ENCODE results near the gene SRSF9. TPM values are rescaled to one million over a fixed set of nuclear protein-coding genes. Genes with fewer than 3 reads are reported as not detected.

Gene SRSF9
- total RNA-seq, 4 donors from 2014 or later, result 64.5 to 107 (median 79.9) TPM

DNA sequence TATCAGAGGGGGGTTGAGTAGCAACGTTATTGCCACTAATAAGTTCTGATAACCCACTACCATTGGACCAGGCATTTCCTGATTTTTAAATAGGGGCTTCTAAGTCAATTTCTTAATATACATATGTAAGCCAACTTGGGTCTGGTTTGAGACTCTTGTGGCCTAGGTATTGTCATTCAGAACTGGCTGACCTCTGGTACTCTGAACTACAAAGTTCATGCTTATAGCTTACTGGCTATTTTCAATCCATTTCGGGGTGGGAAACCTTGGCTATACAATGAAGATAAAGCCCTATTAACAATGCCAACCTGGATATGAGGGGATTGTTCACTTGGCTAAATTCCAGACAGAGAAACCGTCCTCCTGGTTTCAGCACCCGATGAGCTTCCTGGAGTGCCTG, 35.0 kb upstream of the SRSF9 start:
- no peaks in the 10 kb centered on the region for H3K4me1 ChIP-seq
- no peak for DNase-seq
- no peak for TF ChIP-seq POLR2A (IDR thresholded peaks at IDR 0.05)
- TF ChIP-seq CTCF (IDR thresholded peaks at IDR 0.05), result no peak
- H3K27ac ChIP-seq, result no peak overlapping the region
- no peaks in the 10 kb centered on the region for H3K27me3 ChIP-seq
- no peak overlapping the region for H3K4me3 ChIP-seq (replicated peaks in 1 of 3)
- 92% methylated on average over 4 of the region's 4 CpGs for WGBS, 2 donors
- H3K9me3 ChIP-seq, result no peaks in the 10 kb centered on the region
- intact Hi-C loops (cut with DNase I), result no loop called here
- peaks cover 25 to 39% of the 10 kb centered on the region in 2 donors for H3K36me3 ChIP-seq

- H3K4me1 ChIP-seq, result peaks cover 0 to 6% of the 10 kb centered on the region in 2 donors
- no peak for DNase-seq
- 83 to 100% methylated on average over 1 of the region's 1 CpG for WGBS, 2 donors
- no peaks in the 10 kb centered on the region for H3K27me3 ChIP-seq
- peaks cover 20 to 29% of the 10 kb centered on the region in 2 donors for H3K36me3 ChIP-seq
- intact Hi-C loops (cut with DNase I), result no loop called here
- no peak overlapping the region for H3K27ac ChIP-seq
- H3K9me3 ChIP-seq, result no peaks in the 10 kb centered on the region
- no peak overlapping the region for H3K4me3 ChIP-seq (replicated peaks in 1 of 3)
- no peak for TF ChIP-seq CTCF (IDR thresholded peaks at IDR 0.05)
- TF ChIP-seq POLR2A (IDR thresholded peaks at IDR 0.05), result no peak
Observed at GRCh38 chr12:120500581-120500980, 31.0 kb upstream of the SRSF9 start.

- intact Hi-C loops (cut with DNase I), result loop anchor here (5.0 kb wide), 1 partner anchor 33 kb away; the partner anchor contains the start of gene RNF10
- Histone ChIP-seq H3K4me1 (peaks cover 6 to 11% of the 10 kb centered on the region in 2 donors), H3K4me3 (replicated peaks in 1 of 3) (no peak overlapping the region), H3K27me3 (no peaks in the 10 kb centered on the region), H3K27ac (no peak overlapping the region), H3K36me3 (peaks cover 16 to 23% of the 10 kb centered on the region in 2 donors), H3K9me3 (no peaks in the 10 kb centered on the region)
- DNase-seq, result no peak
- TF ChIP-seq CTCF (IDR thresholded peaks at IDR 0.05) (no peak), POLR2A (IDR thresholded peaks at IDR 0.05) (no peak)
- 90 to 94% methylated on average over 3 of the region's 3 CpGs for WGBS, 2 donors
Observed at GRCh38 chr12:120498870-120499515, 29.4 kb upstream of the SRSF9 start.

GRCh38 chr12:120497524-120498150, 28.1 kb upstream of the SRSF9 start:
- DNase-seq, result no peak
- intact Hi-C loops (cut with DNase I), result loop anchor here (5.0 kb wide), 1 partner anchor 35 kb away; the partner anchor contains the start of gene RNF10
- Histone ChIP-seq H3K27ac (peak overlapping the region in 1 of 3 donors; percentile 91), H3K4me3 (replicated peaks in 1 of 3) (peak overlapping the region in 2 of 3 donors; percentile 80 to 92), H3K4me1 (peaks cover 6 to 11% of the 10 kb centered on the region in 2 donors), H3K27me3 (no peaks in the 10 kb centered on the region), H3K9me3 (no peaks in the 10 kb centered on the region), H3K36me3 (peaks cover 11% of the 10 kb centered on the region in 2 donors)
- WGBS, 2 donors, result 31 to 42% methylated on average over 9 of the region's 9 CpGs
- no peak for TF ChIP-seq POLR2A (IDR thresholded peaks at IDR 0.05)
- no peak for TF ChIP-seq CTCF (IDR thresholded peaks at IDR 0.05)
